GM12878 (cell line): ENCODE results near the gene COX6A2. TPM values are rescaled to one million over a fixed set of nuclear protein-coding genes. Genes with fewer than 3 reads are reported as not detected.

Experiments
- ATAC-seq: fragments of 200-7000 bp; cut with Tn5 transposase; 3 replicates; pipeline ENCODE4 v1.9.1; 2020; ENCODE audit warnings: mild to moderate bottlenecking, moderate library complexity
- BruUV-seq: library from RNA; stranded (reverse); fragments of 400-500 nt; replicated peaks from 2 replicates; lab custom pipeline; 2021; lab: Mats Ljungman, UMichigan
- CTCF ChIA-PET: fragments of 300-600 bp; sonication (Branson Sonifier 250); formaldehyde crosslinking; extraction: SDS; loops from one replicate; lab custom pipeline; 2021; ENCODE audit warnings: inconsistent platforms; lab: Yijun Ruan, JAX
- POLR2A ChIA-PET: fragments of 350-600 bp; formaldehyde crosslinking; extraction: SDS; loops from one replicate; lab custom pipeline; 2021; ENCODE audit warnings: inconsistent platforms; lab: Charles Lee
- RAD21 ChIA-PET: fragments of 300-600 bp; sonication (Branson Sonifier 250); formaldehyde crosslinking; loops from one replicate; lab custom pipeline; 2023; ENCODE audit warnings: antibody characterized with exemption; ENCODE audit not compliant: unreplicated experiment; lab: Charles Lee
- SMC1A ChIA-PET: fragments of 300-600 bp; sonication (Branson Sonifier 250); formaldehyde crosslinking; loops from one replicate; lab custom pipeline; 2023; ENCODE audit not compliant: unreplicated experiment, uncharacterized antibody; lab: Charles Lee
- DNase-seq: peaks from one replicate; pipeline ENCODE4 v3.0.0-alpha.2; 2011; ENCODE audit warnings: low read depth, low spot score
- FAIRE-seq: peaks from 3 replicates; lab custom pipeline; 2011; peaks lifted over from hg19 to GRCh38; lab: Jason Lieb, UNC
- H2AFZ ChIP-seq: 2 replicates; pipeline ENCODE4 v1.6.0; 2011; ENCODE audit warnings: low read depth, low read length, control low read depth; ENCODE audit not compliant: control insufficient read depth
- H3K27ac ChIP-seq: 2 replicates; pipeline ENCODE4 v1.5.1; 2011; ENCODE audit warnings: control low read depth; ENCODE audit not compliant: control insufficient read depth, insufficient read depth
- H3K27me3 ChIP-seq, 2 experiments: replicated peaks in 1 of 2; 2 replicates each; pipeline versions ENCODE4 v1.6.0 to v1.6.1; 2011; ENCODE audit warnings: low read length in 1 of 2; ENCODE audit not compliant: control insufficient read depth in 2 of 2, insufficient read depth in 2 of 2
- H3K36me3 ChIP-seq, 2 experiments: 2 replicates each; pipeline ENCODE4 v1.5.1; 2011; ENCODE audit warnings: low read length in 1 of 2; ENCODE audit not compliant: control insufficient read depth in 2 of 2, insufficient read depth in 2 of 2
- H3K4me1 ChIP-seq: 2 replicates; pipeline ENCODE4 v1.6.1; 2011; ENCODE audit warnings: mild to moderate bottlenecking, low read length, moderate library complexity, mixed read lengths; ENCODE audit not compliant: control insufficient read depth, insufficient read depth
- H3K4me2 ChIP-seq: 2 replicates; pipeline ENCODE4 v1.6.0; 2011; ENCODE audit warnings: control low read depth; ENCODE audit not compliant: control insufficient read depth, insufficient read depth
- H3K4me3 ChIP-seq: fragments of 200-600 bp; sonication (generic); 2 replicates; pipeline ENCODE4 v1.5.1; 2016
- H3K79me2 ChIP-seq: 2 replicates; pipeline ENCODE4 v1.6.0; 2011; ENCODE audit warnings: low read length; ENCODE audit not compliant: control insufficient read depth, insufficient read depth
- H3K9ac ChIP-seq: 2 replicates; pipeline ENCODE4 v1.8.0; 2011; ENCODE audit warnings: low read length, control low read depth, mixed read lengths; ENCODE audit not compliant: control insufficient read depth, insufficient read depth
- H3K9me3 ChIP-seq: replicated peaks from 3 replicates; pipeline ENCODE4 v1.5.1; 2011; ENCODE audit warnings: mild to moderate bottlenecking, low read length; ENCODE audit not compliant: control insufficient read depth, insufficient read depth
- H4K20me1 ChIP-seq: 2 replicates; pipeline ENCODE4 v1.6.0; 2011; ENCODE audit not compliant: control insufficient read depth, insufficient read depth
- ATF7 ChIP-seq: fragments of 450-650 bp; IDR thresholded peaks from 2 replicates; pipeline ENCODE4 v1.6.1; 2016; ENCODE audit warnings: low read depth, mild to moderate bottlenecking
- CBX3 ChIP-seq: fragments of 200-600 bp; sonication (generic); IDR thresholded peaks from 2 replicates; pipeline ENCODE4 v1.6.1; 2016; ENCODE audit warnings: low read depth, borderline replicate concordance
- HCFC1 ChIP-seq: fragments of 150-350 bp; IDR thresholded peaks from 2 replicates; pipeline ENCODE4 v1.6.1; 2014; ENCODE audit warnings: low read length
- NFYB ChIP-seq: IDR thresholded peaks from 2 replicates; pipeline ENCODE4 v1.6.1; 2011; ENCODE audit warnings: low read depth, mild to moderate bottlenecking, low read length, improper control_type of control experiment, moderate library complexity; ENCODE audit not compliant: insufficient read depth
- RAD21 ChIP-seq: IDR thresholded peaks from 2 replicates; pipeline ENCODE4 v1.6.1; 2011; ENCODE audit warnings: mild to moderate bottlenecking, low read depth, low read length, moderate library complexity; ENCODE audit not compliant: insufficient read depth
- SIX5 ChIP-seq: IDR thresholded peaks from 2 replicates; pipeline ENCODE4 v1.6.1; 2011; ENCODE audit warnings: mild to moderate bottlenecking, low read depth, low read length, moderate library complexity; ENCODE audit not compliant: severe bottlenecking
- TCF7 ChIP-seq: IDR thresholded peaks from 2 replicates; pipeline ENCODE4 v1.6.1; 2014; ENCODE audit warnings: antibody characterized with exemption, borderline replicate concordance
- WGBS: methylation state at CpG from one replicate; pipeline ENCODE4 v1.1.6; 2016; ENCODE audit warnings: low lambda C conversion rate; ENCODE audit not compliant: insufficient replicate concordance, insufficient coverage; ENCODE audit errors: missing lambda C conversion rate; 5-methylcytosine and 5-hydroxymethylcytosine counted together
- in situ Hi-C: fragments of 300-500 bp; cut with MboI; formaldehyde crosslinking; loops from 9 replicates; pipeline ENCODE4 v1.14.3; 2018; ENCODE audit warnings: mixed read lengths
- intact Hi-C: fragments of 100-400 bp; cut with micrococcal nuclease; formaldehyde crosslinking; loops from one replicate; pipeline ENCODE4 v1.14.2; 2022; ENCODE audit not compliant: unreplicated experiment
- polyA plus RNA-seq, 11 experiments: library from polyadenylated mRNA; depleted of rRNA in 4 of 11; unstranded in 6 of 11; stranded (reverse) in 5 of 11; fragments of >200 nt; fragmentation: Nextera tagmentation in 4 of 11; fragmentation: Illumina TruSeq in 1 of 11; extraction: Ambion mirVana in 4 of 11; extraction: Trizol in 1 of 11; gene quantifications; 1 replicate in 1 of 11; 2 replicates in 10 of 11; pipeline versions ENCODE4 v1.2.1 to v1.2.3, GENCODE V29; 2011 to 2016; ENCODE audit warnings: inconsistent platforms in 2 of 11, missing spikeins in 2 of 11, low read depth in 1 of 11
- total RNA-seq, 4 experiments: library from RNA; depleted of rRNA in 3 of 4; stranded (reverse); fragments of >200 nt in 3 of 4; fragmentation: Illumina TruSeq in 1 of 4; extraction: Trizol in 1 of 4; gene quantifications; 2 replicates each; pipeline versions ENCODE4 v1.2.1 to v1.2.3, GENCODE V29; 2013 to 2021
- TF ChIP-seq, protein P1 (sequence below): IDR thresholded peaks from 2 replicates; pipeline ENCODE4 v1.6.1; 2012; ENCODE audit warnings: improper control_type of control experiment, low read depth, low read length; ENCODE audit not compliant: insufficient replicate concordance
- TF ChIP-seq, protein P2 (sequence below): fragments of 450-650 bp; IDR thresholded peaks from 2 replicates; pipeline ENCODE4 v1.6.1; 2017; ENCODE audit warnings: mild to moderate bottlenecking
- TF ChIP-seq, protein P3 (sequence below), 3 experiments: IDR thresholded peaks in 2 of 3; conservative IDR thresholded peaks in 1 of 3; 2 replicates each; pipeline ENCODE4 v1.5.1; 2011; ENCODE audit warnings: low read depth in 3 of 3, low read length in 3 of 3, mild to moderate bottlenecking in 3 of 3, control low read depth in 2 of 3, moderate library complexity in 2 of 3, inconsistent platforms in 1 of 3, mixed read lengths in 1 of 3; ENCODE audit not compliant: control insufficient read depth in 2 of 3, insufficient read depth in 1 of 3; ENCODE audit errors: extremely low read depth in 1 of 3
- TF ChIP-seq, protein P4 (sequence below): IDR thresholded peaks from 2 replicates; pipeline ENCODE4 v1.6.1; 2012; ENCODE audit warnings: low read length, inconsistent platforms
- TF ChIP-seq, protein P5 (sequence below): fragments of 450-650 bp; IDR thresholded peaks from 2 replicates; pipeline ENCODE4 v1.6.1; 2016; ENCODE audit warnings: mild to moderate bottlenecking

COX6A2 gene
- total and polyA plus RNA-seq, 10 of the 15 experiments (the other 5 are each of a cell fraction or from before 2014, with no cell fraction given) = not detected

DNA sequence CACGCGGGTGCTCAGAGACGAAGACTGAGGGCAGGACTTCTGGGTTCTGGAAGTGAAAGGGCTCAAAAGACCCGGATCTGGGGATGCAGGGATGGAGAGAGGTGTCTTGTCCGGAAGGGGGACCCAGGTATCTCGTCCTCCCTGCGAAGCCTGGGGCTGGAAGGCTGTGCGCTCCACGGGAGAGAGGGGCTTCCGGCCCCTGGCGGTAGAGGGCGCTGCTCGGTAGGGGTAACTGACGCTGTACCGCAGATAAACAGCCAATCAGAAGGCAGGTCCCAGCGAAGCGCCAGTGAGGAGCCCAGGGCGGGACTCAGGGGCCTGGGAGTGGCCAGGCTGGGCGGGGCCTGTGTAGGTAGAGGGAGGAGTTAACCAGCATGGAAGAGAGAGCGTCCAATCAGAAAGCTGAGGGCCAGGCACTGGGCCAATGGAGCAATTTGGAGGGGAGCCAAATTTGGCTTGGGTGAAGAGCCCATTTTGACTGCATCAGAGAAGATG, 44.6 kb upstream of the COX6A2 start:
- Histone ChIP-seq H3K36me3 (no peaks in the 10 kb centered on the region), H4K20me1 (no peaks in the 10 kb centered on the region), H2AFZ (no peak overlapping the region), H3K9me3 (no peaks in the 10 kb centered on the region), H3K27ac (no peak overlapping the region), H3K4me3 (no peak overlapping the region), H3K79me2 (no peaks in the 10 kb centered on the region), H3K4me2 (no peak overlapping the region; the same call in 1 of the 2 replicates), H3K9ac (no peak overlapping the region), H3K4me1 (peaks cover 7% of the 10 kb centered on the region; the same call in 1 of the 2 replicates), H3K27me3 (peaks cover 0 to 5% of the 10 kb centered on the region in 2 experiments; a peak in 3 of 4 replicates)
- SMC1A ChIA-PET = no interaction called here
- CTCF ChIA-PET = interaction anchor here (1.8 kb wide), 1 partner anchor 12 kb away, joined by 6 read pairs; no protein-coding TSS in a partner anchor
- intact Hi-C loops = no loop called here
- WGBS = 64% methylated on average over 20 of the region's 20 CpGs
- DNase-seq = no peak
- RAD21 ChIA-PET = no interaction called here
- POLR2A ChIA-PET = no interaction called here
- no peak for FAIRE-seq
- peak; percentile 32 for ATAC-seq
- in situ Hi-C loops = no loop called here
- BruUV-seq = no TSS peak
- no peak for TF ChIP-seq RAD21
- peak; percentile 69 for TF ChIP-seq NFYB
- TF ChIP-seq HCFC1 = no peak
- TF ChIP-seq, protein P1, sequence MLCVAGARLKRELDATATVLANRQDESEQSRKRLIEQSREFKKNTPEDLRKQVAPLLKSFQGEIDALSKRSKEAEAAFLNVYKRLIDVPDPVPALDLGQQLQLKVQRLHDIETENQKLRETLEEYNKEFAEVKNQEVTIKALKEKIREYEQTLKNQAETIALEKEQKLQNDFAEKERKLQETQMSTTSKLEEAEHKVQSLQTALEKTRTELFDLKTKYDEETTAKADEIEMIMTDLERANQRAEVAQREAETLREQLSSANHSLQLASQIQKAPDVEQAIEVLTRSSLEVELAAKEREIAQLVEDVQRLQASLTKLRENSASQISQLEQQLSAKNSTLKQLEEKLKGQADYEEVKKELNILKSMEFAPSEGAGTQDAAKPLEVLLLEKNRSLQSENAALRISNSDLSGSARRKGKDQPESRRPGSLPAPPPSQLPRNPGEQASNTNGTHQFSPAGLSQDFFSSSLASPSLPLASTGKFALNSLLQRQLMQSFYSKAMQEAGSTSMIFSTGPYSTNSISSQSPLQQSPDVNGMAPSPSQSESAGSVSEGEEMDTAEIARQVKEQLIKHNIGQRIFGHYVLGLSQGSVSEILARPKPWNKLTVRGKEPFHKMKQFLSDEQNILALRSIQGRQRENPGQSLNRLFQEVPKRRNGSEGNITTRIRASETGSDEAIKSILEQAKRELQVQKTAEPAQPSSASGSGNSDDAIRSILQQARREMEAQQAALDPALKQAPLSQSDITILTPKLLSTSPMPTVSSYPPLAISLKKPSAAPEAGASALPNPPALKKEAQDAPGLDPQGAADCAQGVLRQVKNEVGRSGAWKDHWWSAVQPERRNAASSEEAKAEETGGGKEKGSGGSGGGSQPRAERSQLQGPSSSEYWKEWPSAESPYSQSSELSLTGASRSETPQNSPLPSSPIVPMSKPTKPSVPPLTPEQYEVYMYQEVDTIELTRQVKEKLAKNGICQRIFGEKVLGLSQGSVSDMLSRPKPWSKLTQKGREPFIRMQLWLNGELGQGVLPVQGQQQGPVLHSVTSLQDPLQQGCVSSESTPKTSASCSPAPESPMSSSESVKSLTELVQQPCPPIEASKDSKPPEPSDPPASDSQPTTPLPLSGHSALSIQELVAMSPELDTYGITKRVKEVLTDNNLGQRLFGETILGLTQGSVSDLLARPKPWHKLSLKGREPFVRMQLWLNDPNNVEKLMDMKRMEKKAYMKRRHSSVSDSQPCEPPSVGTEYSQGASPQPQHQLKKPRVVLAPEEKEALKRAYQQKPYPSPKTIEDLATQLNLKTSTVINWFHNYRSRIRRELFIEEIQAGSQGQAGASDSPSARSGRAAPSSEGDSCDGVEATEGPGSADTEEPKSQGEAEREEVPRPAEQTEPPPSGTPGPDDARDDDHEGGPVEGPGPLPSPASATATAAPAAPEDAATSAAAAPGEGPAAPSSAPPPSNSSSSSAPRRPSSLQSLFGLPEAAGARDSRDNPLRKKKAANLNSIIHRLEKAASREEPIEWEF = no peak
- no peak for TF ChIP-seq TCF7
- no peak for TF ChIP-seq SIX5
- no peak for TF ChIP-seq CBX3
- TF ChIP-seq, protein P2, sequence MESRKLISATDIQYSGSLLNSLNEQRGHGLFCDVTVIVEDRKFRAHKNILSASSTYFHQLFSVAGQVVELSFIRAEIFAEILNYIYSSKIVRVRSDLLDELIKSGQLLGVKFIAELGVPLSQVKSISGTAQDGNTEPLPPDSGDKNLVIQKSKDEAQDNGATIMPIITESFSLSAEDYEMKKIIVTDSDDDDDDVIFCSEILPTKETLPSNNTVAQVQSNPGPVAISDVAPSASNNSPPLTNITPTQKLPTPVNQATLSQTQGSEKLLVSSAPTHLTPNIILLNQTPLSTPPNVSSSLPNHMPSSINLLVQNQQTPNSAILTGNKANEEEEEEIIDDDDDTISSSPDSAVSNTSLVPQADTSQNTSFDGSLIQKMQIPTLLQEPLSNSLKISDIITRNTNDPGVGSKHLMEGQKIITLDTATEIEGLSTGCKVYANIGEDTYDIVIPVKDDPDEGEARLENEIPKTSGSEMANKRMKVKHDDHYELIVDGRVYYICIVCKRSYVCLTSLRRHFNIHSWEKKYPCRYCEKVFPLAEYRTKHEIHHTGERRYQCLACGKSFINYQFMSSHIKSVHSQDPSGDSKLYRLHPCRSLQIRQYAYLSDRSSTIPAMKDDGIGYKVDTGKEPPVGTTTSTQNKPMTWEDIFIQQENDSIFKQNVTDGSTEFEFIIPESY = peak; percentile 94
- TF ChIP-seq, protein P3, sequence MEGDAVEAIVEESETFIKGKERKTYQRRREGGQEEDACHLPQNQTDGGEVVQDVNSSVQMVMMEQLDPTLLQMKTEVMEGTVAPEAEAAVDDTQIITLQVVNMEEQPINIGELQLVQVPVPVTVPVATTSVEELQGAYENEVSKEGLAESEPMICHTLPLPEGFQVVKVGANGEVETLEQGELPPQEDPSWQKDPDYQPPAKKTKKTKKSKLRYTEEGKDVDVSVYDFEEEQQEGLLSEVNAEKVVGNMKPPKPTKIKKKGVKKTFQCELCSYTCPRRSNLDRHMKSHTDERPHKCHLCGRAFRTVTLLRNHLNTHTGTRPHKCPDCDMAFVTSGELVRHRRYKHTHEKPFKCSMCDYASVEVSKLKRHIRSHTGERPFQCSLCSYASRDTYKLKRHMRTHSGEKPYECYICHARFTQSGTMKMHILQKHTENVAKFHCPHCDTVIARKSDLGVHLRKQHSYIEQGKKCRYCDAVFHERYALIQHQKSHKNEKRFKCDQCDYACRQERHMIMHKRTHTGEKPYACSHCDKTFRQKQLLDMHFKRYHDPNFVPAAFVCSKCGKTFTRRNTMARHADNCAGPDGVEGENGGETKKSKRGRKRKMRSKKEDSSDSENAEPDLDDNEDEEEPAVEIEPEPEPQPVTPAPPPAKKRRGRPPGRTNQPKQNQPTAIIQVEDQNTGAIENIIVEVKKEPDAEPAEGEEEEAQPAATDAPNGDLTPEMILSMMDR (IDR thresholded peaks at IDR 0.05 in 2 of 3, conservative IDR thresholded peaks at IDR 0.05 in 1 of 3; ENCODE audit: control insufficient read depth in 2 of 3, extremely low read depth in 1 of 3, insufficient read depth in 1 of 3, low read depth in 3 of 3, low read length in 3 of 3) = peak in 1 of 3 experiments; percentile 20; a peak in 1 of 6 replicates
- TF ChIP-seq, protein P4, sequence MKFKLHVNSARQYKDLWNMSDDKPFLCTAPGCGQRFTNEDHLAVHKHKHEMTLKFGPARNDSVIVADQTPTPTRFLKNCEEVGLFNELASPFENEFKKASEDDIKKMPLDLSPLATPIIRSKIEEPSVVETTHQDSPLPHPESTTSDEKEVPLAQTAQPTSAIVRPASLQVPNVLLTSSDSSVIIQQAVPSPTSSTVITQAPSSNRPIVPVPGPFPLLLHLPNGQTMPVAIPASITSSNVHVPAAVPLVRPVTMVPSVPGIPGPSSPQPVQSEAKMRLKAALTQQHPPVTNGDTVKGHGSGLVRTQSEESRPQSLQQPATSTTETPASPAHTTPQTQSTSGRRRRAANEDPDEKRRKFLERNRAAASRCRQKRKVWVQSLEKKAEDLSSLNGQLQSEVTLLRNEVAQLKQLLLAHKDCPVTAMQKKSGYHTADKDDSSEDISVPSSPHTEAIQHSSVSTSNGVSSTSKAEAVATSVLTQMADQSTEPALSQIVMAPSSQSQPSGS = no peak
- TF ChIP-seq, protein P5, sequence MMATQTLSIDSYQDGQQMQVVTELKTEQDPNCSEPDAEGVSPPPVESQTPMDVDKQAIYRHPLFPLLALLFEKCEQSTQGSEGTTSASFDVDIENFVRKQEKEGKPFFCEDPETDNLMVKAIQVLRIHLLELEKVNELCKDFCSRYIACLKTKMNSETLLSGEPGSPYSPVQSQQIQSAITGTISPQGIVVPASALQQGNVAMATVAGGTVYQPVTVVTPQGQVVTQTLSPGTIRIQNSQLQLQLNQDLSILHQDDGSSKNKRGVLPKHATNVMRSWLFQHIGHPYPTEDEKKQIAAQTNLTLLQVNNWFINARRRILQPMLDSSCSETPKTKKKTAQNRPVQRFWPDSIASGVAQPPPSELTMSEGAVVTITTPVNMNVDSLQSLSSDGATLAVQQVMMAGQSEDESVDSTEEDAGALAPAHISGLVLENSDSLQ = no peak
- TF ChIP-seq ATF7 = no peak
